Central memory CD4-positive, alpha-beta T cell (primary cell): ENCODE measurements around the gene UNC79.

ENCODE experiments used
- DNase-seq: peaks from one replicate; pipeline ENCODE4 v3.0.0; 2022

Gene UNC79

DNA sequence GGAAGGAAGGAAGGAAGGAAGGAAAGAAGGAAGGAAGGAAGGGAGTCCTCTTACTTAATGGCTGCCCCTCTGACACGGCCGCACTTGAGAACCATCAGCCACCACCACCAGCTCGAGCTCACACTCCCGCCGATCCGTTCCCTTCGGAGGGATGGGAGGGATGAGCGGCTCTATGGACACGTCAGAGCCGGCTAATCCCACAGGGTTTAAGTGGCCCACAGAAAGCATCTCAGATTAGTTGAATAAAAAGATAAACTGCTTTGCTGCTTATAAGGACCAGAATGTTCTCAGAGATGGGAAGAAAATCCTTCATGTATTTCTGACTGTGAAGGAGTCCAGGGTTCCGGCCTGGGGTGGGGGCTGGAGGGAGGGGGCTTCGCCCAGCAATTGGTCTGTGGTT lies 326.5 kb downstream of the UNC79 start:
- no peak for DNase-seq
